Suprapubic skin (tissue), 4 donors: Measurements from ENCODE around the gene CELSR2. TPM values are rescaled to one million over a fixed set of nuclear protein-coding genes. Genes with fewer than 3 reads are reported as not detected.

ENCODE experiments used
- DNase-seq, 2 donors: peaks; one replicate each; pipeline ENCODE4 v3.0.0-alpha.2; 2019; ENCODE audit warnings: low spot score in 2 of 2
- H3K27ac ChIP-seq: fragments of 200-600 bp; sonication (generic); one replicate; pipeline ENCODE4 v1.5.1; 2019
- H3K27me3 ChIP-seq: fragments of 200-600 bp; sonication (generic); one replicate; pipeline ENCODE4 v1.5.1; 2019
- H3K36me3 ChIP-seq: fragments of 200-600 bp; sonication (generic); one replicate; pipeline ENCODE4 v1.5.1; 2019
- H3K4me1 ChIP-seq: fragments of 200-600 bp; sonication (generic); one replicate; pipeline ENCODE4 v1.5.1; 2019
- H3K4me3 ChIP-seq: fragments of 200-600 bp; sonication (generic); one replicate; pipeline ENCODE4 v1.5.1; 2019; ENCODE audit warnings: mild to moderate bottlenecking
- H3K9me3 ChIP-seq: fragments of 200-600 bp; sonication (generic); one replicate; pipeline ENCODE4 v1.5.1; 2019
- CTCF ChIP-seq, 2 donors: fragments of 200-600 bp in 1 of 2; fragments of 450-650 bp in 1 of 2; sonication (generic) in 1 of 2; IDR thresholded peaks; one replicate each; pipeline ENCODE4 v1.5.1; 2016 to 2019; ENCODE audit warnings: antibody characterized with exemption in 2 of 2, mild to moderate bottlenecking in 1 of 2, moderate library complexity in 1 of 2
- EP300 ChIP-seq: sonication (generic); formaldehyde crosslinking; IDR thresholded peaks from one replicate; pipeline ENCODE4 v1.6.1; 2017; ENCODE audit warnings: antibody characterized with exemption
- POLR2A ChIP-seq, 2 donors: fragments of 450-650 bp; IDR thresholded peaks; one replicate each; pipeline ENCODE4 v1.6.1; 2017; ENCODE audit warnings: antibody characterized with exemption in 2 of 2, mild to moderate bottlenecking in 2 of 2, moderate library complexity in 2 of 2
- POLR2AphosphoS5 ChIP-seq, 3 donors: sonication (generic); formaldehyde crosslinking; IDR thresholded peaks; one replicate each; pipeline ENCODE4 v1.6.1; 2017; ENCODE audit warnings: antibody characterized with exemption in 3 of 3
- WGBS: methylation state at CpG from one replicate; pipeline ENCODE4 v1.1.5; 2018; 5-methylcytosine and 5-hydroxymethylcytosine counted together
- total RNA-seq, 4 donors: library from RNA; depleted of rRNA; stranded (reverse); fragments of >200 nt; gene quantifications; one replicate each; pipeline ENCODE4 v1.1.0, GENCODE V29; 2016

The CELSR2 gene
- total RNA-seq, 4 donors from 2014 or later, result 106 to 145 (median 129) TPM

- Histone ChIP-seq H3K9me3 (no peaks in the 10 kb centered on the region), H3K27me3 (no peaks in the 10 kb centered on the region), H3K36me3 (no peaks in the 10 kb centered on the region), H3K4me1 (peaks cover 2% of the 10 kb centered on the region), H3K27ac (no peak overlapping the region), H3K4me3 (no peak overlapping the region)
- TF ChIP-seq CTCF (IDR thresholded peaks at IDR 0.05) (no peak), POLR2A (IDR thresholded peaks at IDR 0.05) (no peak), EP300 (no peak), POLR2AphosphoS5 (IDR thresholded peaks at IDR 0.05) (no peak)
- DNase-seq, result no peak
- 61% methylated on average over 2 of the region's 2 CpGs for WGBS
Measured at GRCh38 chr1:109293026-109293425, 43.7 kb downstream of the CELSR2 start.

- Histone ChIP-seq H3K4me1 (peaks cover 16% of the 10 kb centered on the region), H3K27me3 (no peaks in the 10 kb centered on the region), H3K36me3 (no peaks in the 10 kb centered on the region), H3K4me3 (no peak overlapping the region), H3K27ac (no peak overlapping the region), H3K9me3 (no peaks in the 10 kb centered on the region)
- 62% methylated on average over 4 of the region's 4 CpGs for WGBS
- TF ChIP-seq POLR2A (IDR thresholded peaks at IDR 0.05), result no peak
- no peak for TF ChIP-seq CTCF (IDR thresholded peaks at IDR 0.05)
- no peak for TF ChIP-seq POLR2AphosphoS5 (IDR thresholded peaks at IDR 0.05)
- TF ChIP-seq EP300, result no peak
- DNase-seq, result no peak
Measured at GRCh38 chr1:109294481-109294880, 45.1 kb downstream of the CELSR2 start.

GRCh38 chr1:109295712-109296415, 46.5 kb downstream of the CELSR2 start:
- Histone ChIP-seq H3K27ac (no peak overlapping the region), H3K9me3 (no peaks in the 10 kb centered on the region), H3K36me3 (no peaks in the 10 kb centered on the region), H3K27me3 (no peaks in the 10 kb centered on the region), H3K4me3 (no peak overlapping the region), H3K4me1 (peaks cover 25% of the 10 kb centered on the region)
- whole genome bisulfite sequencing, result 75% methylated on average over 12 of the region's 12 CpGs
- TF ChIP-seq EP300, result no peak
- TF ChIP-seq CTCF (IDR thresholded peaks at IDR 0.05), result no peak
- TF ChIP-seq POLR2A (IDR thresholded peaks at IDR 0.05), result no peak
- no peak for TF ChIP-seq POLR2AphosphoS5 (IDR thresholded peaks at IDR 0.05)
- DNase-seq, result no peak

GRCh38 chr1:109296782-109297181, 47.4 kb downstream of the CELSR2 start:
- no peak overlapping the region for H3K27ac ChIP-seq
- no peaks in the 10 kb centered on the region for H3K27me3 ChIP-seq
- H3K36me3 ChIP-seq, result no peaks in the 10 kb centered on the region
- H3K4me3 ChIP-seq, result no peak overlapping the region
- no peak for TF ChIP-seq EP300
- no peak for TF ChIP-seq POLR2AphosphoS5 (IDR thresholded peaks at IDR 0.05)
- no peak for TF ChIP-seq CTCF (IDR thresholded peaks at IDR 0.05)
- no peak for TF ChIP-seq POLR2A (IDR thresholded peaks at IDR 0.05)
- WGBS, result 71% methylated on average over 15 of the region's 16 CpGs
- H3K4me1 ChIP-seq, result peaks cover 25% of the 10 kb centered on the region
- DNase-seq, result no peak
- H3K9me3 ChIP-seq, result no peaks in the 10 kb centered on the region

- 22% methylated on average over 11 of the region's 11 CpGs for WGBS
- no peaks in the 10 kb centered on the region for H3K36me3 ChIP-seq
- H3K4me3 ChIP-seq, result no peak overlapping the region
- no peaks in the 10 kb centered on the region for H3K9me3 ChIP-seq
- H3K4me1 ChIP-seq, result peaks cover 29% of the 10 kb centered on the region
- H3K27ac ChIP-seq, result peak overlapping the region; percentile 7
- TF ChIP-seq EP300 (no peak), CTCF (IDR thresholded peaks at IDR 0.05) (no peak), POLR2AphosphoS5 (IDR thresholded peaks at IDR 0.05) (no peak), POLR2A (IDR thresholded peaks at IDR 0.05) (no peak)
- H3K27me3 ChIP-seq, result no peaks in the 10 kb centered on the region
- DNase-seq, result no peak
Measured at GRCh38 chr1:109298666-109299557, 49.6 kb downstream of the CELSR2 start.
